ENCODE data around the gene DMAC2L. TPM values are rescaled to one million over a fixed set of nuclear protein-coding genes. Genes with fewer than 3 reads are reported as not detected.

DMAC2L gene
- total RNA-seq, 4 donors from 2014 or later, result 7.7 to 23.9 (median 15.7) TPM

- TF ChIP-seq POLR2A (IDR thresholded peaks at IDR 0.05), result no peak
- peaks cover 0 to 10% (median 2%) of the 10 kb centered on the region in 4 donors for H3K4me1 ChIP-seq
- H3K36me3 ChIP-seq, result peaks cover 0 to 34% (median 0%) of the 10 kb centered on the region in 3 donors
- no peaks in the 10 kb centered on the region for H3K9me3 ChIP-seq
- H3K4me3 ChIP-seq, result no peak overlapping the region
- no peak for DNase-seq
- H3K27ac ChIP-seq, result no peak overlapping the region
- no peaks in the 10 kb centered on the region for H3K27me3 ChIP-seq
Measured at GRCh38 chr14:50331596-50331995, 19.5 kb downstream of the DMAC2L start.

GRCh38 chr14:50333014-50333509 is 20.9 kb downstream of the DMAC2L start:
- H3K4me1 ChIP-seq, result peaks cover 0 to 10% (median 2%) of the 10 kb centered on the region in 4 donors
- no peaks in the 10 kb centered on the region for H3K27me3 ChIP-seq
- no peak overlapping the region for H3K4me3 ChIP-seq
- H3K9me3 ChIP-seq, result no peaks in the 10 kb centered on the region
- no peak for DNase-seq
- H3K27ac ChIP-seq, result no peak overlapping the region
- peaks cover 0 to 29% (median 0%) of the 10 kb centered on the region in 3 donors for H3K36me3 ChIP-seq
- TF ChIP-seq POLR2A (IDR thresholded peaks at IDR 0.05), result no peak
- TF ChIP-seq CTCF (IDR thresholded peaks at IDR 0.05), result no peak

GRCh38 chr14:50334211-50334610 is 22.1 kb downstream of the DMAC2L start:
- Histone ChIP-seq H3K4me3 (no peak overlapping the region), H3K27ac (no peak overlapping the region), H3K9me3 (no peaks in the 10 kb centered on the region), H3K36me3 (peaks cover 0 to 23% (median 0%) of the 10 kb centered on the region in 3 donors), H3K27me3 (no peaks in the 10 kb centered on the region), H3K4me1 (peaks cover 0 to 10% (median 3%) of the 10 kb centered on the region in 4 donors)
- TF ChIP-seq POLR2A (IDR thresholded peaks at IDR 0.05) (no peak), CTCF (IDR thresholded peaks at IDR 0.05) (no peak)
- DNase-seq, result no peak

GRCh38 chr14:50335389-50335788 is 23.3 kb downstream of the DMAC2L start:
- Histone ChIP-seq H3K27me3 (no peaks in the 10 kb centered on the region), H3K4me1 (peaks cover 0 to 10% (median 3%) of the 10 kb centered on the region in 4 donors), H3K27ac (peak overlapping the region; percentile 46 to 62 (median 54)), H3K4me3 (no peak overlapping the region), H3K9me3 (no peaks in the 10 kb centered on the region), H3K36me3 (peaks cover 0 to 18% (median 0%) of the 10 kb centered on the region in 3 donors)
- TF ChIP-seq POLR2A (IDR thresholded peaks at IDR 0.05), result no peak
- peak in 1 of 6 experiments; percentile 22 for TF ChIP-seq CTCF (IDR thresholded peaks at IDR 0.05)
- DNase-seq, result peak in 1 of 3 donors; percentile 61

- H3K27ac ChIP-seq, result peak overlapping the region; percentile 46 to 62 (median 54)
- peaks cover 0 to 17% (median 0%) of the 10 kb centered on the region in 3 donors for H3K36me3 ChIP-seq
- H3K9me3 ChIP-seq, result no peaks in the 10 kb centered on the region
- TF ChIP-seq CTCF (IDR thresholded peaks at IDR 0.05) (no peak), POLR2A (IDR thresholded peaks at IDR 0.05) (no peak)
- DNase-seq, result no peak
- H3K4me1 ChIP-seq, result peaks cover 0 to 10% (median 3%) of the 10 kb centered on the region in 4 donors
- H3K27me3 ChIP-seq, result no peaks in the 10 kb centered on the region
- no peak overlapping the region for H3K4me3 ChIP-seq
Measured at GRCh38 chr14:50335989-50336824, 24.1 kb downstream of the DMAC2L start.

GRCh38 chr14:50338587-50338986 is 26.5 kb downstream of the DMAC2L start:
- Histone ChIP-seq H3K4me3 (no peak overlapping the region), H3K27ac (no peak overlapping the region), H3K36me3 (peaks cover 0 to under 1% (median 0%) of the 10 kb centered on the region in 3 donors), H3K27me3 (no peaks in the 10 kb centered on the region), H3K4me1 (peaks cover 0 to 22% (median 3%) of the 10 kb centered on the region in 4 donors), H3K9me3 (no peaks in the 10 kb centered on the region)
- no peak for DNase-seq
- TF ChIP-seq CTCF (IDR thresholded peaks at IDR 0.05), result peak in 2 of 6 experiments; percentile 31 to 32
- no peak for TF ChIP-seq POLR2A (IDR thresholded peaks at IDR 0.05)

Measured in Peyer's patch (tissue), 4 donors.